Testis (tissue), 2 donors: Measurements from ENCODE around the gene CFAP20DC.

Experiments used
- CTCF ChIP-seq, 3 experiments: fragments of 450-650 bp in 2 of 3; fragments of 200-600 bp in 1 of 3; sonication (generic) in 1 of 3; IDR thresholded peaks; one replicate each; pipeline ENCODE4 v1.5.1; 2016 to 2019; ENCODE audit warnings: antibody characterized with exemption in 3 of 3, mild to moderate bottlenecking in 2 of 3, moderate library complexity in 1 of 3
- POLR2A ChIP-seq: fragments of 450-650 bp; IDR thresholded peaks from one replicate; pipeline ENCODE4 v1.6.1; 2017; ENCODE audit warnings: antibody characterized with exemption, mild to moderate bottlenecking, moderate library complexity

DNA sequence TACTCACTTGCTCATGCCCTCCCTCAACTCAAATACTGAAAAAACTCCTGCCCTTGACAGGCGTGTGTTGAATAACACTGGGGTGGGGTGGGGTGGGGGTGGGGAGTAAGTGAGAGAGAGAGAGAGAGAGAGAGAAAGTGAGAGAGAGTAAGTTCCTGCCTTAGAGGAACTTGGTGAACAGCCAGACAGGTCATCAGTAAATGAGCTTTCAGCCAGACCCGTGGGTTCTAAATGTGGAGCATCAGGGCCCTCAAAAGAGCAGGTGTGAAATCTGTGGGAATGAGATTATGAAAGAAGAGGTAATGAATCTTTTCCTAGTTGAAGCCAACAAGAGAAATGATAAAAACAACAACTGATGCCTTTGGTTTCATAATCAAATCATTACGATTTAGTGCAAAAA, 248.9 kb downstream of the CFAP20DC start:
- no peak for TF ChIP-seq CTCF (IDR thresholded peaks at IDR 0.05)
- no peak for TF ChIP-seq POLR2A
